ENCODE data around the gene DIAPH3.
A peak's percentile ranks its signal among the peaks of the same experiment; 100 is the strongest.

The DIAPH3 gene

GRCh38 chr13:60150538-60150937, 13.2 kb downstream of the DIAPH3 start:
- FAIRE-seq, result no peak

- no peak for FAIRE-seq
Measured at GRCh38 chr13:60148918-60149317, 14.8 kb downstream of the DIAPH3 start.

GRCh38 chr13:60147361-60147760, 16.4 kb downstream of the DIAPH3 start:
- FAIRE-seq, result no peak

- no peak for FAIRE-seq
Measured at GRCh38 chr13:60146471-60146870, 17.3 kb downstream of the DIAPH3 start.

- FAIRE-seq, result no peak
Measured at GRCh38 chr13:60143775-60144174, 20.0 kb downstream of the DIAPH3 start.

GRCh38 chr13:60139272-60139671, 24.5 kb downstream of the DIAPH3 start:
- FAIRE-seq, result no peak

GRCh38 chr13:60138674-60139073, 25.1 kb downstream of the DIAPH3 start:
- FAIRE-seq, result no peak

- no peak for FAIRE-seq
Measured at GRCh38 chr13:60137911-60138560, 25.7 kb downstream of the DIAPH3 start.

- no peak for FAIRE-seq
Measured at GRCh38 chr13:60135344-60135743, 28.4 kb downstream of the DIAPH3 start.

- FAIRE-seq, result no peak
Measured at GRCh38 chr13:60134376-60134775, 29.4 kb downstream of the DIAPH3 start.

- FAIRE-seq, result no peak
Measured at GRCh38 chr13:60121337-60121687, 42.4 kb downstream of the DIAPH3 start.

GRCh38 chr13:60120617-60121336, 43.0 kb downstream of the DIAPH3 start:
- FAIRE-seq, result peak; percentile 51

- no peak for FAIRE-seq
Measured at GRCh38 chr13:60118696-60119400, 44.9 kb downstream of the DIAPH3 start.

GRCh38 chr13:60114499-60115028, 49.2 kb downstream of the DIAPH3 start:
- peak; percentile 21 for FAIRE-seq

GRCh38 chr13:60112771-60113170, 51.0 kb downstream of the DIAPH3 start:
- no peak for FAIRE-seq

GRCh38 chr13:60111691-60112090, 52.0 kb downstream of the DIAPH3 start:
- FAIRE-seq, result no peak

- FAIRE-seq, result no peak
Measured at GRCh38 chr13:60109285-60109684, 54.4 kb downstream of the DIAPH3 start.

- FAIRE-seq, result no peak
Measured at GRCh38 chr13:60108589-60108988, 55.1 kb downstream of the DIAPH3 start.

- no peak for FAIRE-seq
Measured at GRCh38 chr13:60099631-60100420, 63.9 kb downstream of the DIAPH3 start.

- no peak for FAIRE-seq
Measured at GRCh38 chr13:60095300-60095699, 68.4 kb downstream of the DIAPH3 start.

- FAIRE-seq, result no peak
Measured at GRCh38 chr13:60094385-60095088, 69.2 kb downstream of the DIAPH3 start.

GRCh38 chr13:60093425-60094019, 70.2 kb downstream of the DIAPH3 start:
- no peak for FAIRE-seq

All from G401.6 (cell line).